Effector memory CD4-positive, alpha-beta T cell (primary cell): Measurements from ENCODE around the gene TPRN.
A peak's percentile ranks its signal among the peaks of the same experiment; 100 is the strongest.

Experiments used
- DNase-seq, 3 donors: peaks; one replicate each; pipeline ENCODE4 v3.0.0-alpha.2; 2020
- H3K27ac ChIP-seq: 2 replicates; pipeline ENCODE4 v1.7.0; 2013; ENCODE audit warnings: mild to moderate bottlenecking, low read length, moderate library complexity; ENCODE audit not compliant: insufficient read depth, poor library complexity, severe bottlenecking
- H3K27me3 ChIP-seq: replicated peaks from 2 replicates; pipeline ENCODE4 v1.7.0; 2013; ENCODE audit warnings: mild to moderate bottlenecking, low read length; ENCODE audit not compliant: insufficient read depth, control insufficient read depth, poor library complexity, severe bottlenecking
- H3K36me3 ChIP-seq: 2 replicates; pipeline ENCODE4 v1.7.0; 2013; ENCODE audit warnings: mild to moderate bottlenecking, low read length, moderate library complexity; ENCODE audit not compliant: control insufficient read depth, insufficient read depth
- H3K4me1 ChIP-seq: 2 replicates; pipeline ENCODE4 v1.7.0; 2013; ENCODE audit warnings: low read length, mild to moderate bottlenecking; ENCODE audit not compliant: control insufficient read depth, insufficient read depth, poor library complexity, severe bottlenecking
- H3K4me3 ChIP-seq: 2 replicates; pipeline ENCODE4 v1.7.0; 2013; ENCODE audit warnings: low read length, low read depth, mild to moderate bottlenecking; ENCODE audit not compliant: insufficient read depth, poor library complexity, severe bottlenecking
- H3K9me3 ChIP-seq: 2 replicates; pipeline ENCODE4 v1.7.0; 2013; ENCODE audit warnings: mild to moderate bottlenecking, low read length, moderate library complexity; ENCODE audit not compliant: control insufficient read depth

Gene TPRN

GRCh38 chr9:137205126-137206069, 4.9 kb upstream of the TPRN start, which contains the start of the genes NDOR1 and TMEM203:
Gene NDOR1, plus strand, starts transcription at chr9:137205700. Its CDS starts 78 bp downstream, at chr9:137205778.
Gene TMEM203, minus strand, starts transcription at chr9:137205648. Its CDS starts 234 bp downstream, at chr9:137205414.
- peaks cover 30% of the 10 kb centered on the region for H3K4me1 ChIP-seq
- DNase-seq = peak; percentile 88 to 93 (median 89)
- H3K27me3 ChIP-seq = no peaks in the 10 kb centered on the region
- H3K27ac ChIP-seq = peak within 1 kb of the TSS; percentile 89
- peak within 1 kb of the TSS; percentile 77 for H3K4me3 ChIP-seq
- no peaks in the 10 kb centered on the region for H3K9me3 ChIP-seq
- peaks cover 3% of the 10 kb centered on the region for H3K36me3 ChIP-seq

GRCh38 chr9:137204731-137205125, 4.2 kb upstream of the TPRN start:
- Histone ChIP-seq H3K4me1 (peaks cover 32% of the 10 kb centered on the region), H3K27ac (peak overlapping the region; percentile 89)

GRCh38 chr9:137202966-137203365, 2.4 kb upstream of the TPRN start:
- peaks cover 37% of the 10 kb centered on the region for H3K4me1 ChIP-seq
- no peaks in the 10 kb centered on the region for H3K9me3 ChIP-seq
- H3K36me3 ChIP-seq = no peaks in the 10 kb centered on the region
- H3K27me3 ChIP-seq = no peaks in the 10 kb centered on the region
- no peak overlapping the region for H3K4me3 ChIP-seq
- no peak overlapping the region for H3K27ac ChIP-seq
- no peak for DNase-seq

More at GRCh38 chr9:137204731-137205125, 4.2 kb upstream of the TPRN start:
- DNase-seq = no peak
- Histone ChIP-seq H3K36me3 (peaks cover 3% of the 10 kb centered on the region), H3K4me3 (peak overlapping the region; percentile 77), H3K9me3 (no peaks in the 10 kb centered on the region), H3K27me3 (no peaks in the 10 kb centered on the region)

- Histone ChIP-seq H3K4me3 (peak overlapping the region; percentile 78), H3K36me3 (no peaks in the 10 kb centered on the region), H3K27ac (peak overlapping the region; percentile 83), H3K4me1 (peaks cover 32% of the 10 kb centered on the region), H3K9me3 (no peaks in the 10 kb centered on the region), H3K27me3 (no peaks in the 10 kb centered on the region)
- no peak for DNase-seq
These were observed 796 bp upstream of the TPRN start for GRCh38 chr9:137201205-137201868.

- no peaks in the 10 kb centered on the region for H3K27me3 ChIP-seq
- H3K9me3 ChIP-seq = no peaks in the 10 kb centered on the region
- no peak overlapping the region for H3K27ac ChIP-seq
- no peaks in the 10 kb centered on the region for H3K36me3 ChIP-seq
- H3K4me1 ChIP-seq = peaks cover 22% of the 10 kb centered on the region
- DNase-seq = no peak
- H3K4me3 ChIP-seq = peak overlapping the region; percentile 29
These were observed 975 bp downstream of the TPRN start for GRCh38 chr9:137199411-137200121.

GRCh38 chr9:137198902-137199283, 1.6 kb downstream of the TPRN start:
- no peak overlapping the region for H3K4me3 ChIP-seq
- no peaks in the 10 kb centered on the region for H3K9me3 ChIP-seq
- no peaks in the 10 kb centered on the region for H3K27me3 ChIP-seq
- peaks cover 15% of the 10 kb centered on the region for H3K4me1 ChIP-seq
- no peaks in the 10 kb centered on the region for H3K36me3 ChIP-seq
- DNase-seq = no peak
- no peak overlapping the region for H3K27ac ChIP-seq

GRCh38 chr9:137198051-137198901, 2.3 kb downstream of the TPRN start:
- no peak for DNase-seq
- no peak overlapping the region for H3K27ac ChIP-seq
- H3K4me3 ChIP-seq = no peak overlapping the region
- H3K27me3 ChIP-seq = no peaks in the 10 kb centered on the region
- no peaks in the 10 kb centered on the region for H3K36me3 ChIP-seq
- peaks cover 14% of the 10 kb centered on the region for H3K4me1 ChIP-seq
- no peaks in the 10 kb centered on the region for H3K9me3 ChIP-seq

GRCh38 chr9:137195525-137196220, 4.9 kb downstream of the TPRN start:
- Histone ChIP-seq H3K36me3 (peaks cover 2% of the 10 kb centered on the region), H3K4me3 (no peak overlapping the region), H3K4me1 (peaks cover 6% of the 10 kb centered on the region), H3K9me3 (no peaks in the 10 kb centered on the region), H3K27ac (no peak overlapping the region), H3K27me3 (no peaks in the 10 kb centered on the region)
- no peak for DNase-seq

- no peak overlapping the region for H3K4me3 ChIP-seq
- peaks cover 6% of the 10 kb centered on the region for H3K36me3 ChIP-seq
- H3K4me1 ChIP-seq = peaks cover 11% of the 10 kb centered on the region
- no peak overlapping the region for H3K27ac ChIP-seq
- no peaks in the 10 kb centered on the region for H3K9me3 ChIP-seq
- no peaks in the 10 kb centered on the region for H3K27me3 ChIP-seq
- DNase-seq = no peak
These were observed 5.6 kb downstream of the TPRN start for GRCh38 chr9:137194909-137195308.
